IMR-90 (cell line): Measurements from ENCODE around the gene KCNIP1. TPM values are rescaled to one million over a fixed set of nuclear protein-coding genes. Genes with fewer than 3 reads are reported as not detected.

Experiments
- ATAC-seq: fragments of 200-7000 bp; cut with Tn5 transposase; 2 replicates; pipeline ENCODE4 v1.9.1; 2020; ENCODE audit warnings: low read depth, mild to moderate bottlenecking, moderate library complexity
- BruUV-seq: library from RNA; stranded (reverse); fragments of 400-500 nt; replicated peaks from 2 replicates; lab custom pipeline; 2021; lab: Mats Ljungman, UMichigan
- CTCF ChIA-PET: fragments of 300-600 bp; formaldehyde crosslinking; extraction: SDS; loops from one replicate; lab custom pipeline; 2021; ENCODE audit warnings: antibody characterized with exemption; lab: Yijun Ruan, JAX
- POLR2A ChIA-PET: fragments of 300-600 bp; sonication (Branson Sonifier 250); formaldehyde crosslinking; loops from one replicate; lab custom pipeline; 2022; ENCODE audit warnings: antibody characterized with exemption; ENCODE audit not compliant: unreplicated experiment; lab: Charles Lee
- DNase-seq: peaks from one replicate; pipeline ENCODE4 v3.0.0; 2013
- H2AFZ ChIP-seq: replicated peaks from 2 replicates; pipeline ENCODE3; 2013; ENCODE audit warnings: low read length, mild to moderate bottlenecking; ENCODE audit not compliant: poor library complexity
- H2AK5ac ChIP-seq: 2 replicates; pipeline ENCODE4 v1.6.1; 2013; ENCODE audit warnings: low read depth, low read length, inconsistent platforms
- H2AK9ac ChIP-seq: replicated peaks from 2 replicates; pipeline ENCODE3; 2013; ENCODE audit warnings: mild to moderate bottlenecking, low read depth, low read length, moderate library complexity; ENCODE audit not compliant: poor library complexity
- H2BK120ac ChIP-seq: 2 replicates; pipeline ENCODE4 v1.6.1; 2013; ENCODE audit warnings: low read depth, low read length, inconsistent platforms
- H2BK15ac ChIP-seq: 3 replicates; pipeline ENCODE4 v1.6.1; 2013; ENCODE audit warnings: low read depth, low read length, inconsistent platforms
- H2BK20ac ChIP-seq: 2 replicates; pipeline ENCODE4 v1.6.1; 2013; ENCODE audit warnings: low read depth, mild to moderate bottlenecking, inconsistent platforms, low read length, moderate library complexity
- H2BK5ac ChIP-seq: 2 replicates; pipeline ENCODE4 v1.6.1; 2013; ENCODE audit warnings: mild to moderate bottlenecking, low read depth, low read length, inconsistent platforms; ENCODE audit not compliant: poor library complexity, severe bottlenecking
- H3K14ac ChIP-seq: replicated peaks from 2 replicates; pipeline ENCODE4 v1.6.1; 2013; ENCODE audit warnings: low read depth, low read length, inconsistent platforms
- H3K18ac ChIP-seq: 2 replicates; pipeline ENCODE4 v1.6.1; 2013; ENCODE audit warnings: low read depth, low read length, control low read depth
- H3K23ac ChIP-seq: 2 replicates; pipeline ENCODE4 v1.6.1; 2013; ENCODE audit warnings: low read depth, low read length, inconsistent platforms
- H3K27ac ChIP-seq: 2 replicates; pipeline ENCODE4 v1.5.1; 2013; ENCODE audit warnings: mild to moderate bottlenecking, control low read depth, low read length; ENCODE audit not compliant: insufficient read depth
- H3K27me3 ChIP-seq: 2 replicates; pipeline ENCODE4 v1.6.1; 2013; ENCODE audit warnings: low read length; ENCODE audit not compliant: control insufficient read depth, insufficient read depth
- H3K36me3 ChIP-seq: 2 replicates; pipeline ENCODE4 v1.6.1; 2013; ENCODE audit warnings: low read length, mixed read lengths; ENCODE audit not compliant: control insufficient read depth, insufficient read depth
- H3K4ac ChIP-seq: 2 replicates; pipeline ENCODE4 v1.6.1; 2013; ENCODE audit warnings: low read depth, low read length, inconsistent platforms
- H3K4me1 ChIP-seq: 2 replicates; pipeline ENCODE4 v1.6.1; 2013; ENCODE audit warnings: low read length, mixed read lengths; ENCODE audit not compliant: control insufficient read depth, insufficient read depth
- H3K4me2 ChIP-seq: 2 replicates; pipeline ENCODE4 v1.6.1; 2013; ENCODE audit warnings: low read depth, mild to moderate bottlenecking, control low read depth, low read length, moderate library complexity
- H3K4me3 ChIP-seq: 2 replicates; pipeline ENCODE4 v1.5.1; 2013; ENCODE audit warnings: low read depth, mild to moderate bottlenecking, control low read depth, low read length, moderate library complexity; ENCODE audit not compliant: insufficient read depth
- H3K56ac ChIP-seq: 2 replicates; pipeline ENCODE4 v1.6.1; 2013; ENCODE audit warnings: low read length, inconsistent platforms; ENCODE audit not compliant: insufficient read depth; ENCODE audit errors: extremely low read depth
- H3K79me1 ChIP-seq, 2 experiments: 2 replicates each; pipeline ENCODE4 v1.6.1; 2013; ENCODE audit warnings: low read length in 2 of 2, inconsistent platforms in 1 of 2, low read depth in 1 of 2
- H3K9ac ChIP-seq: 2 replicates; pipeline ENCODE4 v1.6.1; 2013; ENCODE audit warnings: low read depth, low read length, control low read depth
- H3K9me1 ChIP-seq: 2 replicates; pipeline ENCODE4 v1.6.1; 2013; ENCODE audit warnings: low read length, inconsistent platforms; ENCODE audit not compliant: insufficient read depth
- H3K9me3 ChIP-seq: 2 replicates; pipeline ENCODE4 v1.6.1; 2013; ENCODE audit warnings: low read length; ENCODE audit not compliant: control insufficient read depth, insufficient read depth
- H4K20me1 ChIP-seq: 2 replicates; pipeline ENCODE4 v1.6.1; 2013; ENCODE audit warnings: low read length, inconsistent platforms; ENCODE audit not compliant: insufficient read depth
- H4K5ac ChIP-seq: 2 replicates; pipeline ENCODE4 v1.6.1; 2013; ENCODE audit warnings: mild to moderate bottlenecking, low read depth, low read length, control low read depth
- H4K8ac ChIP-seq, 2 experiments: 2 replicates each; pipeline ENCODE4 v1.6.1; 2013; ENCODE audit warnings: low read depth in 2 of 2, low read length in 2 of 2, control low read depth in 1 of 2, inconsistent platforms in 1 of 2
- H4K91ac ChIP-seq: 2 replicates; pipeline ENCODE4 v1.6.1; 2013; ENCODE audit warnings: low read depth, low read length, inconsistent platforms; ENCODE audit not compliant: insufficient read depth
- BHLHE40 ChIP-seq: fragments of 150-350 bp; IDR thresholded peaks from 2 replicates; pipeline ENCODE4 v1.6.1; 2016; ENCODE audit warnings: mild to moderate bottlenecking, low read depth, low read length
- CTCF ChIP-seq: conservative IDR thresholded peaks from 2 replicates; pipeline ENCODE4 v1.5.1; 2012; ENCODE audit warnings: mild to moderate bottlenecking, low read depth, low read length, improper control_type of control experiment
- ELK1 ChIP-seq: fragments of 150-350 bp; IDR thresholded peaks from 2 replicates; pipeline ENCODE4 v1.6.1; 2016; ENCODE audit warnings: low read depth, mild to moderate bottlenecking, low read length, moderate library complexity, borderline replicate concordance
- MAFK ChIP-seq: IDR thresholded peaks from 2 replicates; pipeline ENCODE4 v1.6.1; 2012; ENCODE audit warnings: low read depth, low read length, improper control_type of control experiment
- MAZ ChIP-seq: IDR thresholded peaks from 2 replicates; pipeline ENCODE4 v1.6.1; 2012; ENCODE audit warnings: low read depth, mild to moderate bottlenecking, low read length, improper control_type of control experiment, moderate library complexity, borderline replicate concordance
- MXI1 ChIP-seq: IDR thresholded peaks from 2 replicates; pipeline ENCODE4 v1.6.1; 2012; ENCODE audit warnings: low read depth, mild to moderate bottlenecking, low read length, moderate library complexity, borderline replicate concordance
- NFE2L2 ChIP-seq: fragments of 150-350 bp; IDR thresholded peaks from 2 replicates; pipeline ENCODE4 v1.6.1; 2016; ENCODE audit warnings: low read depth, mild to moderate bottlenecking, low read length
- POLR2A ChIP-seq: IDR thresholded peaks from 2 replicates; pipeline ENCODE4 v1.6.1; 2012; ENCODE audit warnings: mild to moderate bottlenecking, low read depth, low read length
- RCOR1 ChIP-seq: IDR thresholded peaks from 2 replicates; pipeline ENCODE4 v1.6.1; 2012; ENCODE audit warnings: mild to moderate bottlenecking, low read length, improper control_type of control experiment; ENCODE audit not compliant: insufficient replicate concordance
- RFX5 ChIP-seq: IDR thresholded peaks from 2 replicates; pipeline ENCODE4 v1.8.0; 2012; ENCODE audit warnings: low read depth, mild to moderate bottlenecking, low read length, moderate library complexity
- SMC3 ChIP-seq: fragments of 150-350 bp; IDR thresholded peaks from 2 replicates; pipeline ENCODE4 v1.6.1; 2016; ENCODE audit warnings: low read depth, mild to moderate bottlenecking, antibody characterized with exemption, low read length, moderate library complexity
- USF2 ChIP-seq: fragments of 150-350 bp; IDR thresholded peaks from 2 replicates; pipeline ENCODE4 v1.6.1; 2017; ENCODE audit warnings: mild to moderate bottlenecking, antibody characterized with exemption, low read length, low read depth
- WGBS, 2 experiments: methylation state at CpG; one replicate each; pipeline versions ENCODE4 v1.1.5 to v1.1.7; 2013; ENCODE audit warnings: missing lambda C conversion rate in 2 of 2; ENCODE audit not compliant: insufficient read length in 1 of 2; ENCODE audit errors: extremely low coverage in 2 of 2; 5-methylcytosine and 5-hydroxymethylcytosine counted together
- dilution Hi-C: fragments of 300-500 bp; cut with HindIII; formaldehyde crosslinking; loops from one replicate; pipeline ENCODE4 v1.14.3; 2018; ENCODE audit warnings: low sequenced_read_pairs; ENCODE audit not compliant: unreplicated experiment
- in situ Hi-C: fragments of 300-500 bp; cut with MboI; formaldehyde crosslinking; loops from 3 replicates; pipeline ENCODE4 v1.14.3; 2019; ENCODE audit warnings: low sequenced_read_pairs, inconsistent platforms, mixed read lengths
- intact Hi-C: fragments of 100-400 bp; cut with micrococcal nuclease; formaldehyde crosslinking; loops from 2 replicates; pipeline ENCODE4 v1.10.0; 2022
- polyA plus RNA-seq, 3 experiments: library from polyadenylated mRNA; depleted of rRNA; stranded (reverse); fragments of >200 nt; gene quantifications; 2 replicates each; pipeline ENCODE4 v1.2.3, GENCODE V29; 2012; ENCODE audit warnings: low replicate concordance in 1 of 3
- total RNA-seq: library from RNA; depleted of rRNA; stranded (reverse); fragments of >200 nt; gene quantifications from 2 replicates; pipeline ENCODE4 v1.2.3, GENCODE V29; 2012

KCNIP1 gene
- total and polyA plus RNA-seq, 2 of the 4 experiments (the other 2 are of a cell fraction), result not detected

- H2AK9ac ChIP-seq, result no peak overlapping the region
- no peaks in the 10 kb centered on the region for H3K4me1 ChIP-seq
- no peak overlapping the region for H3K14ac ChIP-seq
- no peak overlapping the region for H2AK5ac ChIP-seq
- H2BK120ac ChIP-seq, result no peak overlapping the region
- BruUV-seq, result no TSS peak
- no peak overlapping the region for H4K91ac ChIP-seq
- H3K4me3 ChIP-seq, result no peak overlapping the region
- no CpG with 5 or more reads among the region's 1 CpG for WGBS, 2 experiments
- no peak overlapping the region for H3K18ac ChIP-seq
- intact Hi-C loops (no loop called here), in situ Hi-C loops (no loop called here), dilution Hi-C loops (no loop called here)
- no peak overlapping the region for H3K4ac ChIP-seq
- no peak for ATAC-seq
- no peak overlapping the region for H2AFZ ChIP-seq
- TF ChIP-seq RCOR1, result no peak
- no peak for TF ChIP-seq POLR2A
- TF ChIP-seq CTCF, result no peak
- no peak for TF ChIP-seq SMC3
- no peak for TF ChIP-seq ELK1
- no peak for TF ChIP-seq MAZ
- TF ChIP-seq MAFK, result no peak
- no peak for TF ChIP-seq NFE2L2
- TF ChIP-seq BHLHE40, result no peak
- no peak for TF ChIP-seq RFX5
- no peak for TF ChIP-seq USF2
- no peak for TF ChIP-seq MXI1
- no peaks in the 10 kb centered on the region for H3K9me1 ChIP-seq
- H2BK20ac ChIP-seq, result no peak overlapping the region
- H3K23ac ChIP-seq, result no peak overlapping the region
- no peaks in the 10 kb centered on the region for H3K79me1 ChIP-seq
- ChIA-PET POLR2A (no interaction called here), CTCF (no interaction called here)
- H4K20me1 ChIP-seq, result no peaks in the 10 kb centered on the region
- no peak overlapping the region for H2BK5ac ChIP-seq
- no peaks in the 10 kb centered on the region for H3K36me3 ChIP-seq
- no peak overlapping the region for H4K8ac ChIP-seq
- H3K27ac ChIP-seq, result no peak overlapping the region
- H3K4me2 ChIP-seq, result no peak overlapping the region
- no peak overlapping the region for H4K5ac ChIP-seq
- DNase-seq, result no peak
- H3K27me3 ChIP-seq, result peaks cover 14% of the 10 kb centered on the region
- H3K9me3 ChIP-seq, result no peaks in the 10 kb centered on the region
- H3K9ac ChIP-seq, result no peak overlapping the region
- no peak overlapping the region for H2BK15ac ChIP-seq
- H3K56ac ChIP-seq, result no peak overlapping the region
Measured at GRCh38 chr5:170781946-170782345, 278.1 kb downstream of the KCNIP1 start.
